IPS-18a (cell line): Measurements from ENCODE around the gene ANKMY2.
A peak's percentile ranks its signal among the peaks of the same experiment; 100 is the strongest.
"Not testable (repeated sequence)": the region's sequence is repeated elsewhere in the genome, so short reads cannot be mapped to it uniquely, and the experiment has no call there.

Source experiments
- H3K27ac ChIP-seq: one replicate; pipeline ENCODE4 v1.5.1; 2013; ENCODE audit warnings: low read length
- H3K27me3 ChIP-seq: one replicate; pipeline ENCODE4 v1.6.1; 2013; ENCODE audit warnings: mild to moderate bottlenecking, low read length; ENCODE audit not compliant: control insufficient read depth, insufficient read depth
- H3K36me3 ChIP-seq: one replicate; pipeline ENCODE4 v1.6.1; 2013; ENCODE audit warnings: low read depth, low read length; ENCODE audit not compliant: control insufficient read depth
- H3K4me1 ChIP-seq: one replicate; pipeline ENCODE4 v1.6.1; 2013; ENCODE audit warnings: low read depth, low read length; ENCODE audit not compliant: control insufficient read depth
- H3K4me3 ChIP-seq: one replicate; pipeline ENCODE4 v1.5.1; 2013; ENCODE audit warnings: low read length
- H3K9ac ChIP-seq: one replicate; pipeline ENCODE4 v1.6.1; 2013; ENCODE audit warnings: mild to moderate bottlenecking, low read length, moderate library complexity
- H3K9me3 ChIP-seq: one replicate; pipeline ENCODE4 v1.6.1; 2013; ENCODE audit warnings: low read depth, low read length; ENCODE audit not compliant: control insufficient read depth

Gene ANKMY2

DNA sequence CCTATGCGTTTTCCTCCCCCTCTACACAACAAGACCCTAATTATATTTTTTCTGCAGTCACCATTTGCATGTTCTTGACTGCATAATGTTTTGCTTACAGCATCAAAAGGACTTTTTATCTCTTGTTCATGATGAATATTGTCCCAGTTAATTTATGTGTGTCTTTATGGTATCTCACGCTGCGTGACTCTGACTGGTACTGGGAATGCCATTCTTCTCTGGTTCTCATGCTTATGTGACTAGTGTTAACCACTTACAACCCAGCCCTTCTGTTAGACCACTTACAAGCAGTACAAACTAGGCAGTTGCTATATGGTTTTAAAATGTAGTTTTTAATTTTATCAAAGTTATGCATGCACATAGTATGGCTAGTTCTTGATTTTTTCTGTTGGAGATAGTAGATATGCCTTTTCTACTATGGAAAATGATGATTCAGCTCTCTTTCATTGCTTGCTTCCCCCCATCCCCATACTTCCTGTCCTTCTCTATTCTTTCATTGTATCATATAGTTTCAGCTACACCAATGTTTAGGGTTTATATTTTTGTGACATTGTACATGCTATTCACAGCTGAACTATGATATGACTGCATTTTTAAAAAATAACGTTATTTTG is 25.3 kb upstream of the ANKMY2 start:
- no peaks in the 10 kb centered on the region for H3K9me3 ChIP-seq
- H3K4me3 ChIP-seq = no peak overlapping the region
- peaks cover 13% of the 10 kb centered on the region for H3K36me3 ChIP-seq
- H3K27me3 ChIP-seq = no peaks in the 10 kb centered on the region
- H3K9ac ChIP-seq = no peak overlapping the region
- peaks cover 26% of the 10 kb centered on the region for H3K4me1 ChIP-seq
- H3K27ac ChIP-seq = no peak overlapping the region

DNA sequence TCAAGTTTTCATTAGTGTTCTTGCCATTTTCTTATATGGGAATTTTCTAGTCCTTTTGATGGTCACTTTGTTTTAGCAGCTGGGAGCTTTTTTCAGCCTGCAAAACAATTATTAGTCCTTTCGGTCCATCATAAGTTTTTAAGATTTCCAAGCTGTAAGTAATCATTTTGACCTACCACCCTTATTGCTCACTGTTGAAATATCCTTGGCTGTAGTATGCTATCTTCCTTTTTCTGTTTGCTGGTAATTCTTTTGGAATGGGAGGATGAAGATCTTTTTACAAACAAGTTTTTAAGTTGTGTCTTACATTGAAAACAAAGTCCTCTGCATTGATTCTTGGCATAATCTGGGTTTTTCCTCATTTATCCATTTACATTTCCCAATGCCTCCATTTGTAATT is 24.5 kb upstream of the ANKMY2 start:
- no peak overlapping the region for H3K4me3 ChIP-seq
- no peaks in the 10 kb centered on the region for H3K27me3 ChIP-seq
- no peak overlapping the region for H3K27ac ChIP-seq
- H3K36me3 ChIP-seq = peaks cover 5% of the 10 kb centered on the region
- no peak overlapping the region for H3K9ac ChIP-seq
- peaks cover 26% of the 10 kb centered on the region for H3K4me1 ChIP-seq
- H3K9me3 ChIP-seq = no peaks in the 10 kb centered on the region

DNA sequence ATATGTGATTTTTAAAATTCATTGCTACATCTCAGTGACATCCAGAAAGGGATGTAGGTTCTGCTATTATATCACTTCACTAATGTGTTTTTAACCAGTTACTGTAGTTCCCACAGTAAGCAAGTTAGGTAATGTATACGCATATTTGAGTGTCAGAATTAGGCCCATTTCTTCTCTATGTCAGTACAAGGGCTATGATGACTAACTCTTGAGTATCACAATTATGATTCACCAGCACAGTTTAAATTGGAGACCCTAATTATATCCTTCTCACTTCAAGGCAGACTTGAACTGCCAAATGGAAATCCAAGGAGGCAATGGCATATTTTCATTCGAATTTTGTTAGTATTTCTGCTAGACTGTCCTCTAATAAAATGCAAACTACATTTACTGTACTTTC is 24.0 kb upstream of the ANKMY2 start:
- no peak overlapping the region for H3K27ac ChIP-seq
- no peak overlapping the region for H3K4me3 ChIP-seq
- H3K9me3 ChIP-seq = no peaks in the 10 kb centered on the region
- H3K27me3 ChIP-seq = no peaks in the 10 kb centered on the region
- H3K4me1 ChIP-seq = peaks cover 26% of the 10 kb centered on the region
- H3K9ac ChIP-seq = no peak overlapping the region
- H3K36me3 ChIP-seq = peaks cover under 1% of the 10 kb centered on the region

DNA sequence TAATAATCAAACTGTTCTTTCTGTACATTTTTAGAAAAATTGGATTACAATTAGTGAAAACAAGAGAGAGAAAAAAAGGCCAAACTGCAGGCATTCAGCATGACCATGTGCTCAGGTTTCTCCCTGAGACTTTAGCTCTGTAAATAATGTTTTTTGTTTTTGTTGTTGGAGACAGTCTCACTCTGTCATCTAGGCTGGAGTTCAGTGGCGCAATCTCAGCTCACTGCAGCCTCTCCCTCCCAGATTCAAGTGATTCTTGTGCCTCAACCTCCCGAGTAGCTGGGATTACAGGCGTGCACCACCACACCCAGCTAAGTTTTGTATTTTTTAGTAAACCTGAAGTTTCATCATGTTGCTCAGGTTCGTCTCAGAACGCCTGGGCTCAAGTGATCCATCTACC is 23.4 kb upstream of the ANKMY2 start:
- Histone ChIP-seq H3K27ac (no peak overlapping the region), H3K36me3 (no peaks in the 10 kb centered on the region), H3K9ac (no peak overlapping the region), H3K27me3 (no peaks in the 10 kb centered on the region), H3K4me1 (peaks cover 26% of the 10 kb centered on the region), H3K9me3 (no peaks in the 10 kb centered on the region), H3K4me3 (no peak overlapping the region)

DNA sequence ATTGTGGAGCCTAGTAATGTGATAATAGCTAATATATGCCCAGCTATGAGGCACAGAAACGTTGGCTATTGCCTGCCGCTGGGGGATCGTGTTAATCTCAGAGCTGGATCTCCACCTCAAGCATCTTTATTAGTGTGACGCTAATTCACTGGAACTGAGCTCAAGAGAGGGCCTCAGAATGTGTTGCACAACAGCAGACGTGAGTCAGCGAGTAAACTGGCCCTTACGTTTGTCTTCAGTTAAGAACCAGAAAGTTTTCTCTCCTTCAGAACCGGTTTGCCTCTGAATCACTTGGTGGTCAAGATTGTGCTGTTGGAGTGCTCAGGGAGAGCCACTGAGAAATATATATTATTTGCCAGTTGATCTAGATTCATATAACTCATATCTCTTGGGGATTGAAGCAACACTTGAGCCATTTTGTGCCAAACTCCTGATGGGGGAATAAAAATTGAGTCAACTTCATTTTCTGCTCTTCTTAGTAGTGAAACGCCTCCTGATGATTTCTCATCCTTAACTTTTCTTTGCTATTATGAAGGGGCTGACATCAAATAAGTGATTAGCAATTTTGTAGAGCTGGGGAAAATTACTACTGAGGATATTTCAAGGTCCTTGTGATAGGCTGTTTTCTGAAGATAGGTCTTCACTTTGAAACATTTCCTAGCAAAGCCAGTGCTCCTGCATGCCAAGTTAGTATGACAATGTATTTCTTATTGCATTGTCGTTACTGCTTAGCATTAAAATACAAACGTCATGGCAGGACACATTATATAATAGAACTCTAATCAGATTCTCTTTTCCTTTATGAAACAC is 22.7 kb upstream of the ANKMY2 start:
- no peak overlapping the region for H3K9ac ChIP-seq
- H3K4me3 ChIP-seq = no peak overlapping the region
- H3K36me3 ChIP-seq = no peaks in the 10 kb centered on the region
- H3K9me3 ChIP-seq = no peaks in the 10 kb centered on the region
- H3K27ac ChIP-seq = no peak overlapping the region
- H3K27me3 ChIP-seq = no peaks in the 10 kb centered on the region
- H3K4me1 ChIP-seq = peaks cover 26% of the 10 kb centered on the region

DNA sequence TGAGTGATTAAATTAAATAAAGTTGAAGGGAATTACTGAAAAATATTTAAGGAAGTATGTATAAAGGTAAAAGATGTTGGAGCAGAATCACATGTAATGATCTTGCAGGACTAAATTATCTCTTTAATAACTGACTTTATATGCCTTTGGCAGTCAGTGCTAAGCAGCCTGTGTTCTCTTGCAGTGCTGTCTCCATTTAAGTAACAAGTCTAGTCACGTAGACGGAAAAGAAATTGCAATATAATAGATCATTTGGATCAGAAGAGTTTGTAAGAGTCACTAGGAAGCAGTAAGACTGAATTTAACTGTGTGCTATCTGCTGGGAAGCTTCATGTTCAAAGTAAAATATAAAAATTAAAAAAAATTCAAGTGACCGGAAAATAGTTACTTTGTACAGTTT is 21.8 kb upstream of the ANKMY2 start:
- no peaks in the 10 kb centered on the region for H3K27me3 ChIP-seq
- H3K4me1 ChIP-seq = peaks cover 30% of the 10 kb centered on the region
- H3K9me3 ChIP-seq = no peaks in the 10 kb centered on the region
- no peak overlapping the region for H3K4me3 ChIP-seq
- no peak overlapping the region for H3K27ac ChIP-seq
- H3K36me3 ChIP-seq = no peaks in the 10 kb centered on the region
- H3K9ac ChIP-seq = no peak overlapping the region

DNA sequence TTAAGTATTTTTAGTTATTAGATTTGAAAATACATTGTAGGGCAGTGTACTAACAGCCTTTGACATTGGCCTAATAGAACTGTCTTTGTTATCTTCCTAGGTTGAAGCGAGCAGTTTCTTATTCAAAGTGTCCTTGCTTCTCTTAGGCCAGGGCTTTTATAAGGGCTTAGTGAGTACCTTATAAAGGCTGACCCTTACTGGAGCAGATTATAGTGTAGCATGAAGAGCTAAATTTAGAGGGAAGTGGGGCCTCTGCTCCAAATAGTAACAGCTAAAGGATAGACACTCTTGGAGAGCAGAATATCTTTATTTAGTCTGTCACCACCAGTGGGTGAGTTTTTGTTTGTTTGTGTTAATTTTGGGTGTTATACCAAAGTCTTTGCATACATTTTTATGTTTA is 16.4 kb upstream of the ANKMY2 start:
- Histone ChIP-seq H3K9ac (no peak overlapping the region), H3K4me1 (peaks cover 24% of the 10 kb centered on the region), H3K27ac (no peak overlapping the region), H3K27me3 (no peaks in the 10 kb centered on the region), H3K36me3 (no peaks in the 10 kb centered on the region), H3K9me3 (no peaks in the 10 kb centered on the region), H3K4me3 (no peak overlapping the region)

DNA sequence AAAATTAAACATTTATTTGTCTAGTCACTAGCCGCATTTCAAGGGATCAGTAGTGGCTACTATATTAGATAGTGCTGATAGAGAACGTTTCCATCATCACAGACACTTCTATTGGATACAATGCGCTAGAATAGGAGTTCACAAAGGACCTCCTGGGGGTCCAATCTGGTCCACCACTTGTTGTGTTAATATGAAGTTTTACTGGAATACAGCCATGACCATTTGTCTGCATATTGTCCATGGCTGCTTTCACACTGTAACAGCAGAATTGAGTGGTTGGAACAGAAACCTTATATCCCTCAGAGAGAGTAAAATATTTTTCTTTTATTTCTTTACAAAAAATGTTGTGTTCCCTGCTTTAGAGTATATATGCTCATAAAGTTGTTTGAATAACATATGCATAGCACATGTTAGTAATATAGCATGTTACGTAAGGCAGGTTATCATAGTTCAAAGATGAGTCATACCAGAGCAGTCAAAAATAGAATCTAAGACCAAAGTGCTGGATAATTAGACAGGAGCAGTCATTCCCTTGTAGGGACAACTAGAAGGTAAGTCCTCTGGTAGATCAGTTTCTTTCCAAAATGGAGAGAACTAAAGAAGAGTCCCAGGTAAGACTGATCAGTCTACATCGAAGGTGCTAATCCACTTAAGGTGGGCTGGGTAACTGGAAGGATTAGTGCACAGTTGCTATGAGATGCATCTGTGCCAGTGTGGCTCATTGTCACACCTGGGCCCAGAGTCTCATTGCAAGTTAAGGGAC is 15.3 kb upstream of the ANKMY2 start:
- H3K36me3 ChIP-seq = no peaks in the 10 kb centered on the region
- no peak overlapping the region for H3K4me3 ChIP-seq
- no peaks in the 10 kb centered on the region for H3K9me3 ChIP-seq
- peaks cover 24% of the 10 kb centered on the region for H3K4me1 ChIP-seq
- H3K27me3 ChIP-seq = no peaks in the 10 kb centered on the region
- H3K9ac ChIP-seq = no peak overlapping the region
- no peak overlapping the region for H3K27ac ChIP-seq

DNA sequence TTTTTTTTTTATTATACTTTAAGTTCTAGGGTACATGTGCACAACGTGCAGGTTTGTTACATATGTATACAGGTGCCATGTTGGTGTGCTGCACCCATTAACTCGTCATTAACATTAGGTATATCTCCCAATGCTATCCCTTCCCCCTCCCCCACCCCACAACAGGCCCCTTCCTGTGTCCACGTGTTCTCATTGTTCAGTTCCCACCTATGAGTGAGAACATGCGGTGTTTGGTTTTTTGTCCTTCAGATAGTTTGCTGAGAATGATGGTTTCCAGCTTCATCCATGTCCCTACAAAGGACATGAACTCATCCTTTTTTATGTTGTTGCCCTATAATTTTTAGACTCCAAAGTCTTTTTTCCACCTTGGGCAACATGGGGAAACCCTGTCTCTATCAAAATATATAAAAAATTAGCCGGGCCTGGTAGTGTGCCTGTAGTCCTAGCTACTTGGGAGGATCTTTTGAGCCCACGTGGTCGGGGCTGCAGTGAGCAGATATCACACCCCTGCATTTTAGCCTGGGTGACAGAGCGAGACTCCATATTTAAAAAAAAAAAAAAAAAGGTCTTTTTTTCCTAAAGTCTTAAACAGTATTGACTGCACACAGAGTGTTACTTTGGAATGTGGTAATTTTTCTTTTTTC is 14.4 kb upstream of the ANKMY2 start:
- not testable (repeated sequence) for H3K9me3 ChIP-seq, H3K9ac ChIP-seq, H3K27ac ChIP-seq, H3K27me3 ChIP-seq, H3K36me3 ChIP-seq, H3K4me3 ChIP-seq
- H3K4me1 ChIP-seq = peaks cover 24% of the 10 kb centered on the region

DNA sequence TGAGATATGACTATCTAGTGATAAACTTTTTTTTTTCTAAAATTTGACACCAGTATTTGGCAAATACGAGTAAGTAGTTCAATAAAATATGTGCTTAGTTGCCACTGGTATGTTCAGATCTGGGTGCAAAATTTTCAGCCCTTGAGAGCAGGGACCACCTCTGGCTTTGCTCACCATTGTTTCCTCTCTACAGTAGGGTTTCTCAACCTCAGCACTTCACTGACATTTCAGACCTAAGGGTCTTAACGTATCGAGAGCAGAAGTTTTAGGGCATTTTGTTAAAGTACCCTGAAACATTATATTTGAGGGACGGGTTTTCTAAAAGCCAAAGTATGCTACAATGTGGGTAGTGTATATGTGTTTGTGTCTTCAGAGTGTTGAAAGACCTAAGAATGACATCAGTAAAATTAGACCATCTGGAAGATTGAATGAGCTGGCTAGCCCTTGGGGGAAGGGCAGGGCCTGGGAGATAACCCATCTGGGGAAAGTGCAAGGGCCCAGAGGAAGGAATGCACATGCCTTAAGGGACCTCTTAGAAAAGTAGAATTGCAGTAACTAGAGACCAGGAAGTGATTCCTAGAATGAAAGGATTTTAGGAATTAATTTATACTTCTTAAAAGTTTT is 12.2 kb upstream of the ANKMY2 start:
- peak overlapping the region; percentile 16 for H3K4me3 ChIP-seq
- peak overlapping the region; percentile 4 for H3K9ac ChIP-seq
- H3K27me3 ChIP-seq = no peaks in the 10 kb centered on the region
- H3K27ac ChIP-seq = peak overlapping the region; percentile 19
- H3K9me3 ChIP-seq = no peaks in the 10 kb centered on the region
- H3K36me3 ChIP-seq = no peaks in the 10 kb centered on the region
- peaks cover 21% of the 10 kb centered on the region for H3K4me1 ChIP-seq

DNA sequence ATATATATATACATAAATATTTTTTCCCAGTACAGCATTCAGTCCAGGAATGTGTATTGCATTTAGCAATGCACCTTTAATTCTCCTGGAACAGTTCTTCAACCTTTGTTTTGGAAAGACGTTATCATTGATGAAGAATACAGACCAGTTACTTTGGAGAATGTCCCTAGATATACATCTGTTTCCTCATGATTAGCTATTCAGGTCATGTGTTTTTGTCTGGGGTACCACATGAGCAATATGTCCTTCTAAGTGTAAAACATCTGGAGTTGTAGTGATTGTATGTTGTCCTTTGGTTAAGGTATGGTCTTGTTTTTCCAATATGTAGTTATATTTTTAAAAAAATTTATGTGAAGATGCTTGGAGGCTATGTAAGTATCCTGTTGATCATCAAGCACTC is 10.6 kb upstream of the ANKMY2 start:
- Histone ChIP-seq H3K4me1 (peaks cover 15% of the 10 kb centered on the region), H3K9me3 (no peaks in the 10 kb centered on the region), H3K27me3 (no peaks in the 10 kb centered on the region), H3K27ac (no peak overlapping the region), H3K9ac (no peak overlapping the region), H3K36me3 (no peaks in the 10 kb centered on the region), H3K4me3 (no peak overlapping the region)
